ENCODE data around the gene DSCAML1.

- TF ChIP-seq TSHZ2 (CRISPR knock-in tag; IDR thresholded peaks at IDR 0.05) (no peak), ZFP3 (CRISPR knock-in tag; IDR thresholded peaks at IDR 0.05) (no peak)
Measured at GRCh38 chr11:117395476-117395875, 401.5 kb downstream of the DSCAML1 start.

Measured in SK-N-SH treated with all-trans-retinoic acid at 6 μM for 48 hours (cell line).